ENCODE results near the gene MBD5. TPM values are rescaled to one million over a fixed set of nuclear protein-coding genes. Genes with fewer than 3 reads are reported as not detected.

Gene MBD5
- total and polyA plus RNA-seq, 2 of the 4 experiments (the other 2 are of a cell fraction), result 9.8 to 14.2 TPM

- no peaks in the 10 kb centered on the region for H3K9me1 ChIP-seq (ENCODE audit: insufficient read depth, low read length)
- no peak overlapping the region for H2AFZ ChIP-seq (replicated peaks; ENCODE audit: low read length, poor library complexity)
- no peaks in the 10 kb centered on the region for H3K79me1 ChIP-seq (ENCODE audit: low read depth in 1 of 2, low read length in 2 of 2)
- no peak overlapping the region for H3K27ac ChIP-seq (ENCODE audit: insufficient read depth, low read length)
- ChIA-PET POLR2A (ENCODE audit: unreplicated experiment) (no interaction called here), CTCF (no interaction called here)
- no peak overlapping the region for H2AK5ac ChIP-seq (ENCODE audit: low read depth, low read length)
- no peak overlapping the region for H2BK15ac ChIP-seq (ENCODE audit: low read depth, low read length)
- TF ChIP-seq RFX5 (IDR thresholded peaks at IDR 0.05; ENCODE audit: low read depth, low read length), result no peak
- TF ChIP-seq RAD21 (IDR thresholded peaks at IDR 0.05; ENCODE audit: low read length), result no peak
- TF ChIP-seq MXI1 (IDR thresholded peaks at IDR 0.05; ENCODE audit: borderline replicate concordance, low read depth, low read length), result no peak
- TF ChIP-seq POLR2A (IDR thresholded peaks at IDR 0.05; ENCODE audit: low read depth, low read length), result no peak
- TF ChIP-seq CHD1 (IDR thresholded peaks at IDR 0.05; ENCODE audit: low read depth, low read length), result no peak
- TF ChIP-seq BHLHE40 (IDR thresholded peaks at IDR 0.05; ENCODE audit: low read depth, low read length), result no peak
- no peak for TF ChIP-seq MAFK (IDR thresholded peaks at IDR 0.05; ENCODE audit: low read depth, low read length)
- TF ChIP-seq ELK1 (IDR thresholded peaks at IDR 0.05; ENCODE audit: borderline replicate concordance, low read depth, low read length), result no peak
- TF ChIP-seq MAZ (IDR thresholded peaks at IDR 0.05; ENCODE audit: borderline replicate concordance, low read depth, low read length), result no peak
- no peak for TF ChIP-seq SMC3 (IDR thresholded peaks at IDR 0.05; ENCODE audit: low read depth, low read length)
- TF ChIP-seq FOS (IDR thresholded peaks at IDR 0.05; ENCODE audit: low read depth, low read length), result no peak
- no peak for TF ChIP-seq CEBPB (IDR thresholded peaks at IDR 0.05; ENCODE audit: low read depth, low read length)
- TF ChIP-seq USF2 (IDR thresholded peaks at IDR 0.05; ENCODE audit: low read depth, low read length), result no peak
- TF ChIP-seq, protein P1, sequence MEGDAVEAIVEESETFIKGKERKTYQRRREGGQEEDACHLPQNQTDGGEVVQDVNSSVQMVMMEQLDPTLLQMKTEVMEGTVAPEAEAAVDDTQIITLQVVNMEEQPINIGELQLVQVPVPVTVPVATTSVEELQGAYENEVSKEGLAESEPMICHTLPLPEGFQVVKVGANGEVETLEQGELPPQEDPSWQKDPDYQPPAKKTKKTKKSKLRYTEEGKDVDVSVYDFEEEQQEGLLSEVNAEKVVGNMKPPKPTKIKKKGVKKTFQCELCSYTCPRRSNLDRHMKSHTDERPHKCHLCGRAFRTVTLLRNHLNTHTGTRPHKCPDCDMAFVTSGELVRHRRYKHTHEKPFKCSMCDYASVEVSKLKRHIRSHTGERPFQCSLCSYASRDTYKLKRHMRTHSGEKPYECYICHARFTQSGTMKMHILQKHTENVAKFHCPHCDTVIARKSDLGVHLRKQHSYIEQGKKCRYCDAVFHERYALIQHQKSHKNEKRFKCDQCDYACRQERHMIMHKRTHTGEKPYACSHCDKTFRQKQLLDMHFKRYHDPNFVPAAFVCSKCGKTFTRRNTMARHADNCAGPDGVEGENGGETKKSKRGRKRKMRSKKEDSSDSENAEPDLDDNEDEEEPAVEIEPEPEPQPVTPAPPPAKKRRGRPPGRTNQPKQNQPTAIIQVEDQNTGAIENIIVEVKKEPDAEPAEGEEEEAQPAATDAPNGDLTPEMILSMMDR (conservative IDR thresholded peaks at IDR 0.05; ENCODE audit: low read depth, low read length), result no peak
- no peak for TF ChIP-seq RCOR1 (IDR thresholded peaks at IDR 0.05; ENCODE audit: insufficient replicate concordance, low read length)
- TF ChIP-seq NFE2L2 (IDR thresholded peaks at IDR 0.05; ENCODE audit: low read depth, low read length), result no peak
- H3K36me3 ChIP-seq (ENCODE audit: control insufficient read depth, insufficient read depth, low read length), result 0 out of 2 replicates have a peak, but pooled peaks cover 4% of the 10 kb centered on the region
- no peak overlapping the region for H3K4ac ChIP-seq (ENCODE audit: low read depth, low read length)
- H4K8ac ChIP-seq (ENCODE audit: low read depth in 2 of 2, low read length in 2 of 2), result no peak overlapping the region
- no peak overlapping the region for H3K4me2 ChIP-seq (ENCODE audit: low read depth, low read length)
- BruUV-seq (replicated peaks), result no TSS peak
- no peak overlapping the region for H4K91ac ChIP-seq (ENCODE audit: insufficient read depth, low read depth, low read length)
- H3K23ac ChIP-seq (ENCODE audit: low read depth, low read length), result no peak overlapping the region
- no peaks in the 10 kb centered on the region for H3K4me1 ChIP-seq (ENCODE audit: control insufficient read depth, insufficient read depth, low read length)
- H4K5ac ChIP-seq (ENCODE audit: low read depth, low read length), result no peak overlapping the region
- no peaks in the 10 kb centered on the region for H3K27me3 ChIP-seq (ENCODE audit: control insufficient read depth, insufficient read depth, low read length)
- WGBS, 2 experiments (ENCODE audit: extremely low coverage in 2 of 2, insufficient read length in 1 of 2), result no CpG with 5 or more reads among the region's 2 CpGs
- dilution Hi-C loops (cut with HindIII; ENCODE audit: low sequenced_read_pairs, unreplicated experiment), result no loop called here
- no peak overlapping the region for H2BK20ac ChIP-seq (ENCODE audit: low read depth, low read length)
- H3K14ac ChIP-seq (replicated peaks; ENCODE audit: low read depth, low read length), result no peak overlapping the region
- H3K9me3 ChIP-seq (ENCODE audit: control insufficient read depth, insufficient read depth, low read length), result no peaks in the 10 kb centered on the region
- no peak for DNase-seq
- no peak overlapping the region for H3K9ac ChIP-seq (ENCODE audit: low read depth, low read length)
- no peak overlapping the region for H3K4me3 ChIP-seq (ENCODE audit: insufficient read depth, low read depth, low read length)
- ATAC-seq (ENCODE audit: low read depth), result no peak
- no peak overlapping the region for H3K18ac ChIP-seq (ENCODE audit: low read depth, low read length)
- no peak overlapping the region for H3K56ac ChIP-seq (ENCODE audit: extremely low read depth, insufficient read depth, low read length)
- no peak overlapping the region for H2BK120ac ChIP-seq (ENCODE audit: low read depth, low read length)
- in situ Hi-C loops (cut with MboI; ENCODE audit: low sequenced_read_pairs), result no loop called here
- intact Hi-C loops (cut with micrococcal nuclease), result no loop called here
- H2AK9ac ChIP-seq (replicated peaks; ENCODE audit: low read depth, low read length, poor library complexity), result no peak overlapping the region
- no peak overlapping the region for H2BK5ac ChIP-seq (ENCODE audit: low read depth, low read length, poor library complexity, severe bottlenecking)
- no peaks in the 10 kb centered on the region for H4K20me1 ChIP-seq (ENCODE audit: insufficient read depth, low read length)
Observed at GRCh38 chr2:148517296-148517695, 496.4 kb downstream of the MBD5 start.

Data from IMR-90 (cell line).